T-helper 1 cell treated with Interleukin-12 subunit alpha and Interleukin-12 subunit beta and Interleukin-4 antibody, amounts not matched to agents 30 ng/mL and 1 ng/mL, for 36 hours (primary cell): ENCODE measurements around the gene PDS5A. TPM values are rescaled to one million over a fixed set of nuclear protein-coding genes. Genes with fewer than 3 reads are reported as not detected.
"Not testable (repeated sequence)": the region's sequence is repeated elsewhere in the genome, so short reads cannot be mapped to it uniquely, and the experiment has no call there.

Experiments
- intact Hi-C: fragments of 100-400 bp; cut with micrococcal nuclease; formaldehyde crosslinking; loops from one replicate; pipeline ENCODE4 v1.15.1; 2024
- total RNA-seq: library from RNA; stranded (reverse); gene quantifications from 2 replicates; pipeline ENCODE4 v1.2.3, GENCODE V29; 2022

PDS5A gene
- 106 TPM in 2 replicates for total RNA-seq

- intact Hi-C loops = loop anchor here (1.0 to 10.0 kb wide), 12 partner anchors 80 to 935 kb away; partner anchors contain the start of genes RFC1, RHOH and WDR19
Observed at GRCh38 chr4:39977489-39978377, at the start of gene PDS5A. TSS of gene PDS5A (minus strand) at chr4:39977911. CDS start at chr4:39976577, 1,334 bp downstream.

GRCh38 chr4:40024049-40024448, 46.3 kb upstream of the PDS5A start:
- intact Hi-C loops = not testable (repeated sequence)

GRCh38 chr4:40021116-40021515, 43.4 kb upstream of the PDS5A start:
- intact Hi-C loops = not testable (repeated sequence)

- intact Hi-C loops = no loop called here
Observed at GRCh38 chr4:40020221-40020620, 42.5 kb upstream of the PDS5A start.

GRCh38 chr4:40016007-40016406, 38.3 kb upstream of the PDS5A start:
- intact Hi-C loops = no loop called here

GRCh38 chr4:40003986-40004385, 26.3 kb upstream of the PDS5A start:
- intact Hi-C loops = no loop called here

GRCh38 chr4:40000711-40001110, 23.0 kb upstream of the PDS5A start:
- intact Hi-C loops = no loop called here

- intact Hi-C loops = no loop called here
Observed at GRCh38 chr4:39998659-39999345, 21.1 kb upstream of the PDS5A start.

GRCh38 chr4:39996811-39997210, 19.1 kb upstream of the PDS5A start:
- intact Hi-C loops = no loop called here

- intact Hi-C loops = no loop called here
Observed at GRCh38 chr4:39994406-39994805, 16.7 kb upstream of the PDS5A start.

GRCh38 chr4:39989381-39989780, 11.7 kb upstream of the PDS5A start:
- intact Hi-C loops = not testable (repeated sequence)

- intact Hi-C loops = no loop called here
Observed at GRCh38 chr4:39987485-39987884, 9.8 kb upstream of the PDS5A start.

- intact Hi-C loops = loop anchor here (1.0 to 10.0 kb wide), 10 partner anchors 78 to 937 kb away; partner anchors contain the start of genes RHOH and WDR19
Observed at GRCh38 chr4:39978904-39979303, 1.2 kb upstream of the PDS5A start.

- intact Hi-C loops = loop anchor here (1.0 to 10.0 kb wide), 10 partner anchors 79 to 936 kb away; partner anchors contain the start of genes RHOH and WDR19
Observed at GRCh38 chr4:39978378-39978775, 666 bp upstream of the PDS5A start.

- intact Hi-C loops = loop anchor here (1.0 to 10.0 kb wide), 16 partner anchors 44 to 935 kb away; partner anchors contain the start of genes LIAS, RFC1, RHOH and SMIM14
Observed at GRCh38 chr4:39976945-39977488, 694 bp downstream of the PDS5A start.

GRCh38 chr4:39976141-39976944, 1.4 kb downstream of the PDS5A start:
- intact Hi-C loops = loop anchor here (1.0 to 10.0 kb wide), 16 partner anchors 43 to 934 kb away; partner anchors contain the start of genes LIAS, RFC1, RHOH and SMIM14

- intact Hi-C loops = loop anchor here (1.0 to 10.0 kb wide), 16 partner anchors 42 to 933 kb away; partner anchors contain the start of genes LIAS, RFC1, RHOH and SMIM14
Observed at GRCh38 chr4:39975488-39976089, 2.1 kb downstream of the PDS5A start.

GRCh38 chr4:39973052-39973451, 4.7 kb downstream of the PDS5A start:
- intact Hi-C loops = loop anchor here (10.0 kb wide), 3 partner anchors 98 to 742 kb away; no protein-coding TSS in a partner anchor

GRCh38 chr4:39970671-39971640, 6.8 kb downstream of the PDS5A start:
- intact Hi-C loops = loop anchor here (10.0 kb wide), 3 partner anchors 96 to 744 kb away; no protein-coding TSS in a partner anchor
